ENCODE measurements around the gene DKK2.
A peak's percentile ranks its signal among the peaks of the same experiment; 100 is the strongest.

Gene DKK2, protein sequence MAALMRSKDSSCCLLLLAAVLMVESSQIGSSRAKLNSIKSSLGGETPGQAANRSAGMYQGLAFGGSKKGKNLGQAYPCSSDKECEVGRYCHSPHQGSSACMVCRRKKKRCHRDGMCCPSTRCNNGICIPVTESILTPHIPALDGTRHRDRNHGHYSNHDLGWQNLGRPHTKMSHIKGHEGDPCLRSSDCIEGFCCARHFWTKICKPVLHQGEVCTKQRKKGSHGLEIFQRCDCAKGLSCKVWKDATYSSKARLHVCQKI

DNA sequence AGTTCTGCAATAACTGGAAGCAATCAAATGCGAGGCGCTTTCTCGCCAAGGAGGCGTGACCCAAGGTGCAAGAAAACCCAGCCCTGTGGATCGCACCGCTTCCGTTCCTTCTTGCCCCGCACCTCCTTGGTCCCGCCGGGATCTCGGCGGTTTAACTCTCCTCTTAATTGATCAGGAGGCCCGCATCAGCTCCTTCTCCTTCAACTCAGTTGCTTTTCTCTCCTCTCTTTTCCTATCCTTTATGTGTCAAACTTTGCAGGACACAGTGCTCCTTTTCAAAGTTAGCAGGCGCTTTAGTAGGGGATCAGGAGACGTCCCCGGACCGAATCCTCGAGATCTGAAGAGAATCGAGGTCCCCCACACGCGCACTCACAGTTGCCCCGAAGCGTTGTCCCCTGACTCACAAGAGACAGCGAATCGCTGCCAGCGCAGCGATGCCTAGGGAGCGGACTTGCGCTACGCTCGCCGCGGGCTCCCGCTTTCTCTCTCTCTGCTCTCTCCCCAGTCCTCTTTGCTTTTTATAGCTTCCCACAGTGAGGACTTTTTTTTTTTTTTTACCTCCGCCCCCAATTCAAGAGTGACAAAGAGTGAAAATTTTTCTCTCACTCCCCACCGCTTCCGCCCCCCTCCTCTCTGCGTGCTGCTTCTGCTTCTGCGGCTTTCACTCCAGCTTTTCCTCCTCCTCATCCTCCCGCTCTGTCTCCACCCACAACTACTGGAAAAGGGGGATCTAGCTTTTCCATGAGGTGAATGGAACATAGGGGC, at the start of gene DKK2:
DKK2 (minus strand) TSS at position 495 of the 765 bp plus-strand sequence. CDS start 722 bp downstream, outside the sequence.
- H3K4me3 ChIP-seq (ENCODE audit: low read depth, low read length): peak within 1 kb of the TSS; percentile 53
- no peak for DNase-seq (ENCODE audit: low read depth)

DNA sequence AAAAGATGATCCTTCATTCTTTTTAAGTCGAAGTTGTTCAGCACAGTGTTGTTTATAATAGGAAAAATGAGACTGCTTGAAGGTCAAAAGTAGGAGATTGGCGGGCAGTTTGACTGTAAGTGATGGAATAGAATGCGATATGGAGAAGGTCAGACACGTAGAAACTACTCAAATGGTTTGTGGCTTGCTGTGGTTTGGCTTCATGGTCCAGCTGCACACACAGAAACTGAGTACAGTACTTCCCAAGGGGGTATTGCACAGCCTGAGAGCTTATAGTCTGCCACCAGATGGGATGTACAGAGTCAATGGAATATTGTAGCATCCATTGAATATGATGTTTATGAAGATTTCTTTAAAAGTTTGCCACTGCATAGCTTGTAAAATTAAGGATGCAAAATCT, 41.1 kb upstream of the DKK2 start:
- DNase-seq (ENCODE audit: low read depth): no peak
- no peak overlapping the region for H3K4me3 ChIP-seq (ENCODE audit: low read depth, low read length)

DNA sequence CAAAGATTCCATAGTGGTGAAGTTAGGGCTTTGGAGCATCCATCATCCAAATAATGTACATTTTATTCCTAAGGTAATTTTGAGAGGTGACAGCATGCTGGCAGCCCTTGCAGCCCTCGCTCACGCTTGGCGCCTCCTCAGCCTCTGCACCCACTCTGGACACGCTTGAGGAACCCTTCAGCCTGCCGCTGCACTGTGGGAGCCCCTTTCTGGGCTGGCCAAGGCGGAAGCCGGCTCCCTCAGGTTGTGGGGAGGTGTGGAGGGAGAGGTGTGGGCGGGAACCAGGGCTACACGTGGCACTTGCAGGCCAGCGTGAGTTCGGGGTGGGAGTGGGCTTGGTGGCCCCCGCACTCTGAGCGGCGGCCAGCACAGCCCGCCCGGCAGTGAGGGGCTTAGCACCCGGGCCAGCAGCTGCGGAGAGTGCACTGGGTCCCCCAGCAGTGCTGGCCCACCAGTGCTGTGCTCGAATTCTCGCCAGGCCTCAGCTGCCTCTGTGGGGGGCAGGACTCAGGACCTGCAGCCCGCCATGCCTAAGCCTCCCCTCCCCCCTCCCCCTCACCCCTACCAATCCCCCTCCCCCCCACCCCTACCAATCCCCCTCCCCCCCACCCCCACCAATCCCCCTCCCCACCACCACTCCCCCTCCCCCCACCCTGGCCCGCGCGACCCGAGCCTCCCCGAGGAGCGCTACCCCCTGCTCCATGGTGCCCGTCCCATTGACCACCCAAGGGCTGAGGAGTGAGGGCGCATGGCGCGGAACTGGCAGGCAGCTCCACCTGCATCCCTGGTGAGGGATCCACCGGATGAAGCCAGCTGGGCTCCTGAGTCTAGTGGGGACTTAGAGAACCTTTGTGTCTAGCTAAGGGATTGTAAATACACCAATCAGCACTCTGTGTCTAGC, 37.0 kb upstream of the DKK2 start:
- H3K4me3 ChIP-seq (ENCODE audit: low read depth, low read length): no peak overlapping the region
- no peak for DNase-seq (ENCODE audit: low read depth)

DNA sequence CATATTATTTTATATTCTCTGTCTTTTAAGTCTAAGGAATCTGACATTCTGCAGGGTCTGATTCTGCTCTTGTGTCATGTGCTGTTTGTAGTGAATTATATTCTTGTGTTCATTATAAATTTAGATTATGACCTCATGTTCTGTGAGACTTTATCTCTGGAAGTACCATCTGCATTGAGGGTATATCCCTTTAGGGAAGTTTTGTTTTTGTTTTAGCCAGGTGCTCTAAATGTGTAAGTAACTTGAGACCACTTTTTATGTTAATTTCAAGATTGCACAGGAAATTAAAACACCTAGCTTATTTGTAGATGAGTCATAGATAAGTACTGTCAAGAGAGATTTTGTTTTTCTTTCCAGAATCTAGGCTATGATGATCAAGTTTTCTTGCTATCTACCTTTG, 35.0 kb upstream of the DKK2 start:
- no peak overlapping the region for H3K4me3 ChIP-seq (ENCODE audit: low read depth, low read length)
- no peak for DNase-seq (ENCODE audit: low read depth)

DNA sequence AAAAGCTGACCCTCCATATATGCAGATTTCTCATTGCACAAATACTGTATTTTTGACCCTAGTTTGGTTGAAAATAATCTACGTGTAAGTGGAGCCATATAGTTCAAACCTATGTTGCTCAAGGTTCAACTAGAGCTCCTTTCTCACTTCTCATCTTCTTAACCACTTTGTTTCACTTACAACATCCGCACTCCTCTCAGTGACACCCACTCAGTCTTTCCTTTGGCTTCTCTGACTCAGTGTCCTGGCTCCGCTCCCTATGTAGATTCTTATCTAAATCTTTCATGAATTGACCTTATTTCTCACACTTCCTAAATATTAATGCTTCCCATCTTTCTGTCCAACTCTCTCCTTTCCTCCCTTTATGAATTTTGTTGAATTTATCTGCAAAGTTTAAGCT, 32.9 kb upstream of the DKK2 start:
- no peak overlapping the region for H3K4me3 ChIP-seq (ENCODE audit: low read depth, low read length)
- peak; percentile 51 for DNase-seq (ENCODE audit: low read depth)

DNA sequence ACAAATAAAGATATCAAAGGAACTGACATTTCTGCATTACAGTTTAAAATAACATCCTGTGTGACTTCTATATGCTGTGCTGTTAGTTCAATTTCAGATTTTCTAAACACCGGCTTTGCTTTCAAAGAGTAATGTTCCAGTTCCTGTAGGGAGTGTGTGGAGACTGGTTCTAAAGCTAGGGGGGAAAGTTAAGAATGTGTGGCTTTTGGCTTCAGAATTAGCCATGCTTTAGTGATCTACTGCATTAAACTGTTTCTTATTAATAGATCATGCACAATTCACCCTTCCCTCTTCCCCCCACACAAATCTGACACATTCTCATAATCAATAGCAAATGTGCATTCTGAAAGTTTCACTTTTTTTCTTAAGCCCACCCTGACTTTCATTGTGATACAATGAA, 32.0 kb upstream of the DKK2 start:
- H3K4me3 ChIP-seq (ENCODE audit: low read depth, low read length): no peak overlapping the region
- no peak for DNase-seq (ENCODE audit: low read depth)

DNA sequence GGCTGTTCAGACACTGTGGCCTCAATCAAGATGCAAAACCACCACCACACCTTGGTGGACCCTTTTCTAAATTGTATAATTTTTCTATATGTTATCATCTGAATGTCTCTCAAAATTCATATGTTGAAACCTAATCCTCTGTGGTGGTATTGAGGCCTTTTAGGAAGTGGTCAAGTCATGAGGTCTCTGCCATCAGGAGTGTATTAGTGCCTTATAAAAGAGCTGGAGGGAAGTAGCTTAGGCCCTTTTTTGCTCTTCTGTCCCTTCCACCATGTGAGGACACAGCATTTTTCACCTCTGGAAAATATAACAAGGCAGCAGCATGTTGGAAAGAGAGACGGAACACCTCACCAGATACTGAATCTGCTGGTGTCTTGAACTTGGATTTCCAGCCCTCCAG, 30.5 kb upstream of the DKK2 start:
- no peak for DNase-seq (ENCODE audit: low read depth)
- no peak overlapping the region for H3K4me3 ChIP-seq (ENCODE audit: low read depth, low read length)

DNA sequence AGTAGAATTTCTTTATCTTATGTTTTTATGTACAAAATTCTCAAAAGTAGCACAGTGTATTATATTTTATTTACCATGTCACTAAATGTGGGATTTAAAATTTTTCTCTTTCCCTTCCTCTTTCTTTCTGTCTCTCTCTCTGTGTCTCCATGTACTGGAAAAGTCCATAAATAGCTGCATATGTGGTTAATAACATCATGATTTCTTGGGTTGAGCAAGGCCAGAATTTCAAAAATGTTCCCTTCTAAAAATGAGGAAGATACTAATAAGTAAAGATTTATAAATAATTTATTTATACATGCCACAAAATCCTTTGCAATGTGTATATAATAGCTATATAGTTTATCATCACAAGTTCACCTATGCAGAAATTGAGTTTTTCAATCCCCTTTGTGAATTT, 29.1 kb upstream of the DKK2 start:
- no peak overlapping the region for H3K4me3 ChIP-seq (ENCODE audit: low read depth, low read length)
- no peak for DNase-seq (ENCODE audit: low read depth)

DNA sequence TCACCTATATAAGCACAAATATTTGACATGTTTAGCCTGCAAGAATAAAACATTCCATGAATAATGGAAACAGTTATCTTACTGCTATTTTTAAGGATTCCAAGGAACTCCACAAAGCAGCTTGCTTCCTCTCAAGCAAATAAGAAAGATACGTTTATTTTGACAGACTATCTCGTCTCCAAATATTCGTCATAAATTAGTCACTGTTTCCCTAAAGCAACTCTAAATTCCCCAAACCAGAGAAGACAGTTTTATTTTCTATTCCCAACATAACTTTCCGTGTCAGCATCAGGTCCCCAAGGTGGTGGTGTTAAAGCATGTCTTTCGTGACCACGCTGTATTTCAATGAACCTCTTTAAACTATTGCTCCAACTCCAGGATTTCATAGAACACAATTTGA, 24.3 kb upstream of the DKK2 start:
- no peak for DNase-seq (ENCODE audit: low read depth)
- no peak overlapping the region for H3K4me3 ChIP-seq (ENCODE audit: low read depth, low read length)

DNA sequence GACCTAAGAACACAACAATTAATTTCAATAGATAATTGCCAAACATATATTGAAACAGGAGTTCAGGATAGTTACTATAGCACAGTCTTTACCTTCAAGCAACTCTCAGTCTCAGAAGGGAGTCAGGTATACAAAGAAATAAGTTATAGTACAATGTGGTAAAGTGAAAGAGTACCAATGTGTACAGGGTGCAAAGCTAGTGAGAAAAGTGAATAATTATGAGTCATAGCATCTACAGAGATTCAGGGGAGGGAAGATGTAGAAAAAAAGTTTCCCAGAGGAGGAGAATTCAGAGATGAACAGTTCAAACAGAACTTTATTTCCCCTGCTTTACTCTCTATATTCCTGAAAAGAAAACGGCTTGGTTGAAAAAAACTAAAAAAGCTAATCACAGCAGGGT, 22.7 kb upstream of the DKK2 start:
- H3K4me3 ChIP-seq (ENCODE audit: low read depth, low read length): no peak overlapping the region
- DNase-seq (ENCODE audit: low read depth): no peak

DNA sequence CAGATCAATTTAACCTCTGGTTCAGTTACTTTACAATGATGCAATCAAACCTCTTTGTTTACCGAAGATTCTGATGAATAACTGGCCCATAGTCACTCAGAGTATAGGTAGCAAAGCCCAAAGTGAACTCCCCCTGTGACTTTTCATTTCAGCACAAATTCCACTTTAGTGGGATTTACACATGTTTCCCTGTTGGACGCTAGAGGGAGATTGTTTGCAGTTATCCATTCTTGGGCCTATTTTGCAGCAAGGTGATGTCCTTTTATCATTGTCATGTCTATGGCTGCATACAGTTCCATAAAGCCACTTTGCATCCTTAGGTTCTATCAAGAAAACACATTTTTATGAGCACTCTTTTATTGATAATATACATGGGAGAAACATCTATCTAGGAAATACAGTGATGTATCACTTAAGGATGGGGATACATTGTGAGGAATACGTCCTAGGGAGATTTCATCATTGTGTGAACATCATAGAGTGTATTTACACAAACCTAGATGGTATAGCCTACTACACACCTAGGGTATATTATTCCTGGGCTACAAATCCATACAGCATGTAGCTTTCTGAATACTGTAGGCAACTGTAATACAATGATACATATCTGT, 14.5 kb upstream of the DKK2 start:
- no peak for DNase-seq (ENCODE audit: low read depth)

DNA sequence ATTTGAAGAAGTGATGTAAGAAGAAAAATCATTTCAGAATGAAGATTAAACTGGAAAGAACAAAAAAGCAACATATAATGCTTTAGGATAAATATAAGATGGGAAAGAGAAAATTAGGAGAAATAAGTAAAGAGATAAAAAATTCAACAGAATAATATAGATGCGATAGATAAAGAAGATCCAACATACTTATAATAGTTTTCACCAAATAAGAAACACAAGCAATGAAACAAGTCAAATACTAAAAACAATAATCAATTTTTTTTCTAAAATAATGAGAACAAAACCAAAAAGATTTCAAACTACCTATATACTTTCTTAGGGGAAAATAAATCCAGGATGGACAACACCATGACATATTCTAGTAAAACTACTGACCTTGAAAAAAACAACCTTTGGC, 10.1 kb upstream of the DKK2 start:
- H3K4me3 ChIP-seq (ENCODE audit: low read depth, low read length): no peak overlapping the region
- DNase-seq (ENCODE audit: low read depth): no peak

More for the DNA sequence above, 14.5 kb upstream of the DKK2 start:
- no peak overlapping the region for H3K4me3 ChIP-seq (ENCODE audit: low read depth, low read length)

DNA sequence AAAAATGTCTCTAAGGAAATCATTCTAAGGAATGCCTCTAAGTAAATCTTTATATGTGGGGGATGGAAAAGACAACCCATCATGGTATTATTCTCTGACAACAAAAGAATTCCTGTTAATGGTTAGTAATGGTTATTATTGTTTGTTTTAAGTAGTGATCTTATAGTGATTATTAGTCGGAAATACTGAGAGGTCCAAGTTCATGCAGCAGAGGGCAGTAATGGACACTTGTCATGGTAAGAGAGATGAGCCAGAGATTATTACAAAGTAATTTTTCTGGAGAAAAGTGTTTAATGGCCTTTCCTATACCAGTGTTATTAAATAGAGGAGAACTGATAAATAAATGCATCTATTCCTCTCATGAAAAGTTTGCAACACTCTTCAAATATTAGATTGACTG, 8.1 kb upstream of the DKK2 start:
- DNase-seq (ENCODE audit: low read depth): no peak
- no peak overlapping the region for H3K4me3 ChIP-seq (ENCODE audit: low read depth, low read length)

DNA sequence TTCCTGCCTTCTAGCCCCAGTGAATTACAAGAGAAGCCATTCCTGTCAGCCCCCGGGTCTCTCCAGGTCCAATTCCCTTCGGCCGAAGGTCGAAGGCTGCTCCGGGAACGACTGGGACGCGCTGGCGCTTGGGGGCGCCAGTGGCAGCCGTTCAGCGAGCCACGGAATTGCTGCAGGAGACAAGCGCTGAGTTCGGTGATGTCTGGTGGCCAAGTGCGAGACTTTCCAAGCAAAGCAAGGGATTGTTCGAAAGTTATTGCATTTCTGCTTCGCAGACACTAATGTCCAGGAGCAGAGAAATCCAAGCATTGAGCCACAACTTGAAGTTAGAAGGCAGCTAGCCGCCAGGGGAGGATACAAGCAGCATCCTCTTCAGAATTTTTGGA, 1.1 kb upstream of the DKK2 start:
- DNase-seq (ENCODE audit: low read depth): no peak
- H3K4me3 ChIP-seq (ENCODE audit: low read depth, low read length): peak overlapping the region; percentile 53

DNA sequence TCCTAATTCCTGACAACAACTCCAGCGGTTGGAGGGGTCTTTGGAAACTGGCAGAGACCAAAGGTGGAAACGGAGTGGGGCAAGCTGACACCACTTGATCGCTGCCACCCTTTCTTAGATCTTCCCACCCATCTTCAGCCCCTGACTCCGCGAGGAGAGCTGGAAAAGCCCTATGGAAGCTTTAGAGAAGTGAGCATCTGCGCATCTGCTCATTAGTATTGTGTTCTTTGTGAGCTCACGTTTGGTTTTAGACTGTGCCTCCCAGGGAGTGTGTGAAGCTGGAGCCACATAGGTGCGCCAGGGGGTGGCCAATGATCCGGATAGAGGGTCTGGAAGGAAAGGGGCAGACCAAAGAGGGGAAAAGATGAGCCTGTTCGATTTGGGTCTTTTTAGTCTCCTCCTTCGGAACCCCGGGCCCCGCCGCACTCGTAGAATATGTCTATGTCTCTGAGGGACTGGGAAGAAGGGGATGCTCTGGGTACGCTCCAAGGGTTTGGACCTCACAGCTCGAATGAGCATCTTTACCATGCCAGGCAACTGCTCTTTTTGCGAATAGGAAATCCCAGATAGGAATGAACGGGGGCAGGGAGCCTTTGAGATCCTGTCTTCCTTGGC, 578 bp upstream of the DKK2 start:
- H3K4me3 ChIP-seq (ENCODE audit: low read depth, low read length): peak overlapping the region; percentile 53
- DNase-seq (ENCODE audit: low read depth): no peak

DNA sequence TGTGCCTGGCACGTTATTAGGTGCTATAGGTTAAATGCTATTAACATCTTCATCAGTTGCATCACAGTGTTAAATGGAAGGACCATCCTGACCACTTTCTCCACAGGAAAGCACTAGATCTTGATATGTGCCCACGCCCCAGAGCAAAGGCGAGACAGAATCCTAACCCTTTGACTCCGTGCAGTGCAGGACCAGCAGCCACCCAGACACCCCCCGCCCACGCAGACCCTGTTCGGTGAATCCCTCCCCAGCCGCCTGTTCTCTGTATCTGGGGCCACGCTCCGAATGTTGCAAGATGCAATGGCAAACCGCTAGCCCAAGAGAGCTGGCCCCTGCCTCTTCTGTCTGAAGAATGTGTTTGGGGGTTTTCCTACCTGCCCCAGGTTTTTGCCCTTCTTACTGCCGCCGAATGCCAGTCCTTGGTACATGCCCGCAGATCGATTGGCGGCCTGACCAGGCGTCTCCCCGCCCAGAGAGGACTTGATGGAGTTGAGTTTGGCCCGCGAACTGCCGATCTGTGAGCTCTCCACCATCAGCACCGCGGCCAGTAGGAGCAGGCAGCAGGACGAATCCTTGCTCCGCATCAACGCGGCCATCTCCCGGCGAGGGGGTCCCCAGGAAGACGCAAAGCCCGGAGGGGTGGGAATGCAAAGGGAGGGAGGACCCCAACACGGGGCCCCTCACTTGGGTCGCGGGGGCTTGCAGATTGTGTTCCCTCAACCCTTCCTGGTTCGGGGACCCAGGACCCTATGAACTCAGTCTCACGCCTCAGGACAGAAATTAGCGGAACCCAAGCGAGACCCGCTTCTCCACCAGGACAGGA, 906 bp downstream of the DKK2 start:
- DNase-seq (ENCODE audit: low read depth): no peak
- peak overlapping the region; percentile 53 for H3K4me3 ChIP-seq (ENCODE audit: low read depth, low read length)

DNA sequence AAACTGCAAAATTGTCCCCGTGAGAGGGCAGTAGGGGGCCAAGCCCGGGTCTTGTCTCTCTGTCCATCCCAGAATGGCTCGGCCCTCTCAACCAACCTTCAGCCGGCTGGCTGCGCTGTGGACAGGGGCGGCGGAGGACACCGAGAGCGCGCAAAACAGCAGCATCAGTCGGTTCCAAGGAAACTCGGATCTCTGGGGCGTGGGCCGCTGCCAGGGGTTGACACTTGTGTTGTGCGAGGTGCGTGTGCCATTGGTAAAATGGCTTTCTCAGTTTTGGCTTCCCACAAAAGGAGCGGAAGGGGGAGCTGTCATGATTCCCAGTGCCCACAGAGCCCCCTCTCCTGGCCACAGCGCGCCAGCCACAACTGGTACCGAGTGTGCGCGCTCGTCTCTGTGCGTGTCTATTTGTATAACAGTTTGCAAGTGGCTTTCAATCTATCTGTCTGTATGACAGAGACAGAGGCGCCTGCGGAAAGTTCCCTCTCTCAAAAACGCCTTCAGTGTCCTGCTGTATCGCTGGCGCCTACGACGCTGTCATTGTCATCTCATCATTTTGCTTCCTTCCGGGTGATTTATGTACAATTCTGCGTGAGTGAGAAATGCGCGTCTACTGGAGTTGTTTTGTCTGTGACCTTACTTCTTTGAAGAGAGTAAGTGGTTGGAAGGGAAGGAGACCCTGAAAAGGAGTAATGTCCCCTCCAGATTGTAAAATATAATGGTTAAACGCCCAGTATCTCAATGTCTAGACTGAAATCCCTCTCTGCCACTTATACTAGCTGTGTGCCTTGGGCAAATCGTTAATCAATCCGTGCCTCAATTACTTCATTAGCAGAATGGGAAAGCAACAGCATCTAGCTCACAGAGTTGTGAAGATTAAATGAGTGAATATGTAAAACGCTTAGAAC, 1.8 kb downstream of the DKK2 start:
- DNase-seq (ENCODE audit: low read depth): no peak
- H3K4me3 ChIP-seq (ENCODE audit: low read depth, low read length): peak overlapping the region; percentile 48

DNA sequence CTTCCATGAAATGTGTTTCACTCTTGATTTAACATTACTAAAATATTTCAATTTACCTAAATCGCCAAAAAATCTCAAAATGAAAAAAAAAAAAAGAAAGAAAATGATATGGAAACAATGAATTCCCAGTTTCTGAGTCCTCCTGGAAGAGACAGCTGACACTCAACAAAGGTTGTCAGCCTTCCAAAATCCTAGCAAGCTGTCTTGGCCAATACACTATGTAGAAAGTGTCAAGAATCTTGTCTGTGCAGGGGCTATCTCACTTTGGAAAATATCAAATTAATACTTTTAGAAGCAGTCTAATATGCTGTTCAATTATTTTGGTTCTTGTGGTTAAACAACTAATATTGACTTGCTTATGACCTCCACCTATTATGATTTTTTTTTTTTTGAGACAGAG, 8.7 kb downstream of the DKK2 start:
- no peak for DNase-seq (ENCODE audit: low read depth)
- no peak overlapping the region for H3K4me3 ChIP-seq (ENCODE audit: low read depth, low read length)
